ENCODE measurements around the gene REXO1.

The REXO1 gene

GRCh38 chr19:1844513-1845124 lies 3.7 kb downstream of the REXO1 start:
- no peak overlapping the region for H3K9ac ChIP-seq (ENCODE audit: low read length)
- H3F3A ChIP-seq (ENCODE audit: insufficient read depth, low read length), result peaks cover 7% of the 10 kb centered on the region

GRCh38 chr19:1843646-1844394 lies 4.5 kb downstream of the REXO1 start:
- TF ChIP-seq CTCF (IDR thresholded peaks at IDR 0.05; ENCODE audit: low read length) (no peak), EZH2 (optimal IDR thresholded peaks at IDR 0.05; ENCODE audit: low read depth, low read length) (no peak), EZH2phosphoT487 (IDR thresholded peaks at IDR 0.05; ENCODE audit: low read length) (no peak)
- no peaks in the 10 kb centered on the region for H3K27me3 ChIP-seq (replicated peaks; ENCODE audit: insufficient read depth, low read length)
- no peaks in the 10 kb centered on the region for H3K9me2 ChIP-seq (replicated peaks; ENCODE audit: insufficient read depth, low read length)
- H3K4me1 ChIP-seq (ENCODE audit: low read length), result peaks cover 12% of the 10 kb centered on the region
- no peak overlapping the region for H3K9ac ChIP-seq (ENCODE audit: low read length)
- H3K4me3 ChIP-seq (ENCODE audit: low read length), result no peak overlapping the region
- peaks cover 1% of the 10 kb centered on the region for H3F3A ChIP-seq (ENCODE audit: insufficient read depth, low read length)
- peaks cover 55% of the 10 kb centered on the region for H4K20me1 ChIP-seq (ENCODE audit: insufficient read depth, low read length)
- DNase-seq, result no peak
- H3K4me2 ChIP-seq (ENCODE audit: low read depth, low read length), result no peak overlapping the region
- H3K9me3 ChIP-seq (replicated peaks; ENCODE audit: insufficient read depth, low read length), result no peaks in the 10 kb centered on the region
- no peaks in the 10 kb centered on the region for H3K36me3 ChIP-seq (replicated peaks; ENCODE audit: insufficient read depth, low read length)
- H3K27ac ChIP-seq (ENCODE audit: low read length), result no peak overlapping the region
- H3K79me2 ChIP-seq (ENCODE audit: low read length), result peaks cover 92% of the 10 kb centered on the region
- no peak overlapping the region for H2AFZ ChIP-seq (ENCODE audit: low read length)

More at GRCh38 chr19:1844513-1845124, 3.7 kb downstream of the REXO1 start:
- Histone ChIP-seq H3K36me3 (replicated peaks; ENCODE audit: insufficient read depth, low read length) (no peaks in the 10 kb centered on the region), H3K9me2 (replicated peaks; ENCODE audit: insufficient read depth, low read length) (no peaks in the 10 kb centered on the region), H4K20me1 (ENCODE audit: insufficient read depth, low read length) (peaks cover 51% of the 10 kb centered on the region), H2AFZ (ENCODE audit: low read length) (no peak overlapping the region), H3K27me3 (replicated peaks; ENCODE audit: insufficient read depth, low read length) (no peaks in the 10 kb centered on the region), H3K27ac (ENCODE audit: low read length) (no peak overlapping the region), H3K9me3 (replicated peaks; ENCODE audit: insufficient read depth, low read length) (no peaks in the 10 kb centered on the region), H3K4me2 (ENCODE audit: low read depth, low read length) (no peak overlapping the region), H3K4me3 (ENCODE audit: low read length) (no peak overlapping the region), H3K79me2 (ENCODE audit: low read length) (peaks cover 85% of the 10 kb centered on the region), H3K4me1 (ENCODE audit: low read length) (peaks cover 18% of the 10 kb centered on the region)
- no peak for DNase-seq
- TF ChIP-seq EZH2phosphoT487 (IDR thresholded peaks at IDR 0.05; ENCODE audit: low read length) (no peak), CTCF (IDR thresholded peaks at IDR 0.05; ENCODE audit: low read length) (no peak), EZH2 (optimal IDR thresholded peaks at IDR 0.05; ENCODE audit: low read depth, low read length) (no peak)

- Histone ChIP-seq H4K20me1 (ENCODE audit: insufficient read depth, low read length) (peaks cover 55% of the 10 kb centered on the region), H3K9ac (ENCODE audit: low read length) (no peak overlapping the region), H2AFZ (ENCODE audit: low read length) (no peak overlapping the region), H3K36me3 (replicated peaks; ENCODE audit: insufficient read depth, low read length) (no peaks in the 10 kb centered on the region), H3K4me3 (ENCODE audit: low read length) (no peak overlapping the region), H3K4me2 (ENCODE audit: low read depth, low read length) (no peak overlapping the region), H3K9me3 (replicated peaks; ENCODE audit: insufficient read depth, low read length) (no peaks in the 10 kb centered on the region), H3K27me3 (replicated peaks; ENCODE audit: insufficient read depth, low read length) (no peaks in the 10 kb centered on the region), H3K79me2 (ENCODE audit: low read length) (peaks cover 99% of the 10 kb centered on the region), H3F3A (ENCODE audit: insufficient read depth, low read length) (no peaks in the 10 kb centered on the region), H3K4me1 (ENCODE audit: low read length) (peaks cover 11% of the 10 kb centered on the region), H3K9me2 (replicated peaks; ENCODE audit: insufficient read depth, low read length) (no peaks in the 10 kb centered on the region), H3K27ac (ENCODE audit: low read length) (no peak overlapping the region)
- TF ChIP-seq CTCF (IDR thresholded peaks at IDR 0.05; ENCODE audit: low read length) (no peak), EZH2 (optimal IDR thresholded peaks at IDR 0.05; ENCODE audit: low read depth, low read length) (no peak), EZH2phosphoT487 (IDR thresholded peaks at IDR 0.05; ENCODE audit: low read length) (no peak)
- no peak for DNase-seq
Observed at GRCh38 chr19:1843116-1843515, 5.2 kb downstream of the REXO1 start.

All from MM.1S (cell line).